Left lobe of liver (tissue), 1 donor: ENCODE results near the gene TRPV4. TPM values are rescaled to one million over a fixed set of nuclear protein-coding genes. Genes with fewer than 3 reads are reported as not detected.

Experiments
- total RNA-seq: library from RNA; stranded (reverse); gene quantifications from one replicate; pipeline ENCODE4 v1.2.1, GENCODE V29; 2021
- donor health status: DM: no; HTN: yes; CAD: no.

TRPV4 gene
- total RNA-seq, 1 donor from 2014 or later = 6.7 TPM

Other genes starting within 250 kb of the TRPV4 start
- 1.8 TPM for gene FAM222A, start 119.6 kb downstream of the TRPV4 start, total RNA-seq
- 8.8 TPM for gene GLTP, start 47.1 kb upstream of the TRPV4 start, total RNA-seq
- gene TCHP, start 66.9 kb upstream of the TRPV4 start, total RNA-seq = 7.7 TPM
- gene GIT2, start 163.0 kb upstream of the TRPV4 start, total RNA-seq = 15.5 TPM
- 16.6 TPM for gene ANKRD13A, start 166.0 kb upstream of the TRPV4 start, total RNA-seq
- gene C12orf76, start 215.1 kb upstream of the TRPV4 start, total RNA-seq = 6.7 TPM